HG02943 (cell line): ENCODE data around the gene ZNF226.
"Not testable (repeated sequence)": the region's sequence is repeated elsewhere in the genome, so short reads cannot be mapped to it uniquely, and the experiment has no call there.

Experiments
- ATAC-seq: cut with Tn5 transposase; IDR thresholded peaks from one replicate; pipeline ENCODE4 v1.9.1; 2021; ENCODE audit warnings: mild to moderate bottlenecking, low read depth, moderate library complexity; ENCODE audit not compliant: unreplicated experiment

The ZNF226 gene

DNA sequence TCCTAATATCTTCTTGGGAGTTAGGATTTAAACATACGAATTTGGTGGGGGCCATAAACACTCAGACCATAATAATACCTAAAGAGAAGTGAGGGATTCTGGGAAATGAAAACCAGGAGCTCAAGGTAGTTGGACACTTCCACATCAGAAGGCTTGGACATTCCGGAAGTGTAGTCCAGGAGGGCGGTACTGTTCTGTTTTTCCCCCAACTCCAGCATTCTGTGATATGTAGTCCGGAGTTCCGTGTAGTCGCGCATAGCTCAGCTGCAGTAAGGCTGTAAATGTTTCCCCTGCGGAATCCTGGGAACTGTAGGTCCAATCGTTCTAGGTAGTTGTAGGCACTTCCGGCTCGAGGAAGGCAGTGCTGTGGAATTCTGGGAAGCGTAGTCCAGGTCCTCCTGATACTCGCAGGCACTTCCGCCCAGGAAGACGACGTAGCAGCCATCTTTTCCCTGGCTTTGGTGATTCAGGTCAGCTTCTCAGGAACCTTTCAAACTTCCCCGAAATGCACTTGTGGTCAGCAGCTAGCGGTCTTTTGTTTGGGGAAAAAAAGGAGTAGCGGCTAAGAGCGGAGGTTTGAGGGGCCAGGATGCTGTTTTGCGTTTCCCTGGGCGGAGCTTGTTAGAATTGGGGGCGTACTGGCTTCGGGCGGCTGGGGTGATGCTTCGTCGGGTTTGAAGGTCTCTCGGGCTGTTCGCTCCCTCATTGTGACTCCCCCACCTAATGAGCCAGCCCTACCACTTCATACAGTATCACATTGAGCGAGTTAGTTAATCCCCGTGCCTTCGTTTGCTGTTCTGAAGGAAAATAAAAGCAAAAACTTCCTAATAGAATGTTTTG, at the start of gene ZNF226:
ZNF226 (plus strand) TSS at position 428 of the 840 bp plus-strand sequence. CDS start 4,981 bp downstream, outside the sequence.
- ATAC-seq: peak; percentile 80

DNA sequence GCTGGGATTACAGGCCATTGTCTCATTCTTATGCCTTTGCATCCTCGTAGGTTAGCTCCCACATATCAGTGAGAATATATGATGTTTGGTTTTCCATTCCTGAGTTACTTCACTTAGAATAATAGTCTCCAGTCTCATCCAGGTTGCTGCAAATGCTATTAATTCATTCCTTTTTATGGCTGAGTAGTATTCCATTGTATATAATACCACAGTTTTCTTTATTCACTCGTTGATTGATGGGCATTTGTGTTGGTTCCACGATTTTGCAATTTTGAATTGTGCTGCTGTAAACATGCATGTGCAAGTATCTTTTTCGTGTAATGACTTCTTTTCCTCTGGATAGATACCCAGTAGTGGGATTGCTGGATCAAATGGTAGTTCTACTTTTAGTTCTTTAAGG, 43.7 kb upstream of the ZNF226 start:
- ATAC-seq: not testable (repeated sequence)

DNA sequence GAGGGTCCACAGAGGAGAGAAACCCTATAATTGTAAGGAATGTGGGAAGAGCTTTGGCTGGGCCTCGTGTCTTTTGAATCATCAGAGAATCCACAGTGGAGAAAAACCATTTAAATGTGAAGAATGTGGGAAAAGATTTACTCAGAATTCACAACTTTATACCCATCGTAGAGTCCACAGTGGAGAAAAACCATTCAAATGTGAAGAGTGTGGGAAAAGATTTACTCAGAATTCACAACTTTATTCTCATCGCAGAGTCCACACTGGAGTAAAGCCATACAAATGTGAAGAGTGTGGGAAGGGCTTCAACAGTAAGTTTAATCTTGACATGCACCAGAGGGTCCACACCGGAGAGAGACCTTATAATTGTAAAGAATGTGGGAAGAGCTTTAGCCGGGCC, 32.9 kb upstream of the ZNF226 start:
- ATAC-seq: no peak

DNA sequence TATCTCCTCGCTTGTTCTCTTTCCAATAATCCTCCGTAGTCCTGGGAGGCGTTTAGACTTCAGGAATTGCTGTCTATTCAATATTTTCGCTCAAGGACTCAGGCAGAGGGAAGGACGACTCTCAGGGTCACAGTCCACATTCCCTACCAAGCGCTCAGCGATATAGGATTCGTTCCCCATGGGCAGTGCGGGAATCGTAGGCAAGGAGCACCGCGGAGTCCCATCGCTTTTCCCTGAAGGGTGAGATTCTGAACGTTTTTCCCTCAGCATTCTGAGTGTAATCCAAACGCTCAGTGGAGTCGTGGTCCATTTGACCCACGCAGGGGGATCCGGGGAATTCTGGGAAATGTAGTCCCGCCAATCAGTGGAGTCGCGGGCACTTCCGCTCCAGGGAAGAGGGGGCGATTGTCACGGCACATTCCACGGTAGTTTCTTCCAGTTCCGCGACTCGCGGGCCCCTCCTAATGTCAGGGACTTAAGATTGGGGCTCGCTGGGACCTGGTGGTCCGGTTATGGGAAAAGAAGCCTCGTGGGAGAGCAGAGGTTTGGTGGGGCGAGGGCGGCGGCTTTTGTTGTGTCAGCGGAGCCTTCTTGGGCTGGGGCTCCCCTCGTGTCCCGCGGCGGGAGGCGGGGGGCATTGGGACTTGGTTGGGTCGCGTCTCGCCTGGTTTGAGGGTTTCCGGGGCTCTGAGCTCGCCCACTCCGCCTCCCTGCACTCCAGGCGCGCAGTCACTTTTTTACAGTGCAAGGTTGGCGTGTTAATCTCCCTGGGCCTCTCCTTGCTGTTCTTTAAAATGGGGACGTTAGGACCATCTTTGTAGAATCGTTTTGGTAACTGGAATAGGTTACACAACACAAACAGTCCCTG, 23.5 kb upstream of the ZNF226 start, which contains the start of gene ZNF234:
ZNF234 (plus strand) TSS at position 364 of the 868 bp plus-strand sequence. CDS start 3,079 bp downstream, outside the sequence.
- no peak for ATAC-seq

DNA sequence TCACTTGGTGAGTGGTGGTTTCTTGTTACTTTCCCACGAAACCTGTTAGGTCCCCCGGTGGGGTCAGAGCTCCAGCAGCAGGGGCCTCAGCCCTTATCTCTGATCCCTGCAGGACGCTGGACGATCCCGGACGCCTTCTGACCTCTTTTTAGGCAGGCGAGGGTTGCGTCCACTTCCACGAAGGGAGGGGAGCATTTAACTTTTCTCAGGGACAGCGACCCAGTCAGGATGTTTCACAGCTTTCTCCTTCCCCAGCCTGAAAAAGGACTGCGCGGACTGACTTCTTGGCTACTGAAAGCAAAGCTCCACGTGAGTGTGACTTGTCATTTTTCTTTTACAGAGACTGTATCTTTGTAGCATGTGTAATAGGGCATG, 22.9 kb upstream of the ZNF226 start:
- no peak for ATAC-seq

DNA sequence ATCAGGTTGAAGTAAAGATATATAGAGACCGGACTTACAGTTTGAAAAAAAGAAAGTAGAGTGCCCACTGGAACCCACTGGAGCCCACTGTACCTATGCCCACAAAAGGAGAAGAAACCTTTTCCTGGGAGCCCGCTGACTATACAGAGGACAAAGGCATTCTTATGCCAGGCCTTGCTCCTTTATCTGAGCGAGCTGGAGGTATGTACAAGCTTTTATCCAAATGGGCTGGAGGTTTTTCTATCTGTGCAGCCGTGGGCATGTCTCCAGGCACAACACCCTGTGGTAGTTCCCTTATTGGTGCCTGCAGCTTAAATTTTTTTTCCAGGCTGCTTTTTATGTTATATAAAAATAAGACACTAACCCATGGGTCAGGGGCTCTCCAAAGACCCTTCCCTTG, 15.1 kb upstream of the ZNF226 start:
- no peak for ATAC-seq

DNA sequence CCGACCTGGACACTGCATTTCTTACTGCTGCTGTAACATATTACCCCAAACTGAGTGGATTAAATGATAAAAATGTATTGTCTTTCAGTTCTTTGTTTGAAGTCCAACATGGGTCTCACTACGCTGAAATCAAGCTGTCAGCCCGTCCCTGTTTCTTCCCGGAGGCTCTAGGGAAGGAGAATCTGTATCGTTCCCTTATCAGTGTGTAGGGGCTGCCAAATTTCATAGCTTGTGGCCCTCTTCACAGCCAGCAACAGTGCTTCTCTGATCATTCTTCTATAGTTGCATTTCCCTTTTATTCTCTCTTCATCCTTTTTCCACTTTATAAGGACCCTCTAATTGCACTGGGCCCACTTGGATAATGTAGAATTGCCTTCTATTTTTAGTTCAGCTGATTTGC, 13.4 kb upstream of the ZNF226 start:
- ATAC-seq: no peak

DNA sequence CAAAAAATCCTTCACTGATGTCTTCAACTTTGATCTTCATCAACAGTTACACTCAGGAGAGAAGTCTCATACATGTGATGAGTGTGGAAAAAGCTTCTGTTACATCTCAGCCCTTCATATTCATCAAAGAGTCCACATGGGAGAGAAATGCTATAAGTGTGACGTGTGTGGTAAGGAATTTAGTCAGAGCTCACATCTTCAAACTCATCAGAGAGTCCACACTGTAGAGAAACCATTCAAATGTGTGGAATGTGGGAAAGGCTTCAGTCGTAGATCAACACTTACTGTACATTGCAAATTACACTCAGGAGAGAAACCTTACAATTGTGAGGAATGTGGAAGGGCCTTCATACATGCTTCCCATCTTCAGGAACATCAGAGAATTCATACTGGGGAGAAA, 8.4 kb upstream of the ZNF226 start:
- no peak for ATAC-seq

DNA sequence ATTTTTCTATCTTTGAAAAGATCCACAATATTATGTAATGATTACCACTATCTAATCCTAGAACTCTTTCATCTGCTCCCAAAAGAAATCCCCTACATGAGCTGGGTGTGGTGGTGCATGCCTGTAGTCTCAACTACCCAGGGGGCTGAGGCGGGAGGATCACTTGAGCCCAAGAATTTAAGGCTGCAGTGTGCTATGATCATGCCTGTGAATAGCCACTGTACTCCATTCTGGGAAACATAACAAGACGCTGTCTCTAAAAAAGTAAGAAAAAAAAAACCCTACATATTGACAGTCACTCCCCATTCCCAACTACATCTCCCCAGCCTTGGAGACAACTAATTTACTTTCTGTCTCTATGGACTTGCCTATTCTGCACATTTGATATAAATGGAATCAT, 1.1 kb upstream of the ZNF226 start:
- ATAC-seq: no peak

DNA sequence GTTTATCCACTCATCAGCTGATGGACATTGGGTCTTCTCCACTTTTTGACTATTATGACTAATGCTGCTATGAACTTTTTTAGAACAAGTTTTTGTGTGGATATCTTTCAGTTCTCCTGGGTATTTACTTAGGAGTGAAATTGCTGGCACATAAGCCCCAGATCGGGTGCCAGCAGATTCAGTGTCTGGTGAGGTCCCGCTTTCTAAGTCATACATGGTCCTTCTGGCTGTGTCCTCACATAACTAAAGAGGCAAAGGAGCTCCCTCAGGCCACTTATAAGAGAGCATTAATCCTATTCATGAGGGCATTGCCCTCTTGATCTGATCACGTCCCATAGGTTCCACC, 600 bp upstream of the ZNF226 start:
- no peak for ATAC-seq

DNA sequence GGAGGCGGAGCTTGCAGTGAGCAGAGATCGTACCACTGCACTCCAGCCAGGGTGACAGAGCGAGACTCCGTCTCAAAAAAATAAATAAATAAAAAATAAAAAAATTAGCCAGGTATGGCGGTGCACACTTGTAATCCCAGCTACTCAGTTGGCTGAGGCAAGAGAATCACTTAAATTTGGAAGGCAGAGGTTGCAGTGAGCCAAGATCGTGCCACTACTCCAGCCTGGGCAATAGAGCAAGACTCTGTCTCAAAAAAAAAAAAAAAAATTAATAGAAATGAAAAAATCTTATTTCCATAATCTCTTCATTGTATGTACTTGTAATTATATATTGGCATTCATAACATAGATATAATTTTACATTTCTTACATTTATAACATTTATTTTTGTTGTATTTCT, 5.8 kb downstream of the ZNF226 start:
- ATAC-seq: not testable (repeated sequence)

DNA sequence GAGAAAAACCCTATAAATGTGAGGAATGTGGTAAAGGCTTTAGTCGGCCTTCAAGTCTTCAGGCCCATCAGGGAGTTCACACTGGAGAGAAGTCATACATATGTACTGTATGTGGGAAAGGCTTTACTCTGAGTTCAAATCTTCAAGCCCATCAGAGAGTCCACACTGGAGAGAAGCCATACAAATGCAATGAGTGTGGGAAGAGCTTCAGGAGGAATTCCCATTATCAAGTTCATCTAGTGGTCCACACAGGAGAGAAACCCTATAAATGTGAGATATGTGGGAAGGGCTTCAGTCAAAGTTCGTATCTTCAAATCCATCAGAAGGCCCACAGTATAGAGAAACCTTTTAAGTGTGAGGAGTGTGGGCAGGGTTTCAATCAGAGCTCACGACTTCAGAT, 11.7 kb downstream of the ZNF226 start:
- ATAC-seq: no peak

DNA sequence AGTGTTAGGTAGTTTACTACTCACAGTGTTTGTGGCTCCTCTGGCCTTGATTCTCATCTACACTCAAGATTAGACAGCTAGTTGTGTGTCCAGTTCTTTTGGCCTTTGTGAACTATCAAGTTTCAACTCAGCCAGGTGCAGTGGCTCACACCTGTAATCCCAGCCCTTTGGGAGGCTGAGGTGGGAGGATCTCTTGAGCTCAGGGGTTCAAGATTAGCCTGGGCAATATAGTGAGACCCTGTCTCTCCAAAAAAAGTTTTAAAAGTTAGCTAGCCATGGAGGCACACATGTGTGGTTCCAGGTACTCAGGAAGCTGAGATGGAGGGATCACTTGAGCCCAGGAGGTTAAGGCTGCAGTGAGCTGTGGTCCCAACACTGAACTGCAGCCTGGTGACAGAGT, 16.1 kb downstream of the ZNF226 start:
- no peak for ATAC-seq

DNA sequence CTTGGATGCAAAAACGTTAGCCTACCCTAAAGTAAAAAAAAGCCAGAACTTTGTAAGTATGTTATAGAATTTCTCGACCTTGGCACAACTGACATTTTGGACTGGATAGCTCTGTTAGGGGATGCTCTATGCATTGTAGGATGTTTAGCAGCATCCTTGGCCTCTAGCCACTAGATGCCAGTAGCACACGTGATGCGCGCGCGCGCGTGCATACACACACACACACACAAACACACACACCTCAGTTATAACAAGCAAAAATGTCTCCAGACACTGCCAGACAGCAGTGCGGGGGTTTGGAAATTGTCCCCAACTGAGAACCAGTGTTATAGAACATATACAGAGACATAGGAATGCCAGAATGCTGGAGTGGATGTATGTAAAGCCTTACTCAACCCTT, 17.2 kb downstream of the ZNF226 start:
- no peak for ATAC-seq

DNA sequence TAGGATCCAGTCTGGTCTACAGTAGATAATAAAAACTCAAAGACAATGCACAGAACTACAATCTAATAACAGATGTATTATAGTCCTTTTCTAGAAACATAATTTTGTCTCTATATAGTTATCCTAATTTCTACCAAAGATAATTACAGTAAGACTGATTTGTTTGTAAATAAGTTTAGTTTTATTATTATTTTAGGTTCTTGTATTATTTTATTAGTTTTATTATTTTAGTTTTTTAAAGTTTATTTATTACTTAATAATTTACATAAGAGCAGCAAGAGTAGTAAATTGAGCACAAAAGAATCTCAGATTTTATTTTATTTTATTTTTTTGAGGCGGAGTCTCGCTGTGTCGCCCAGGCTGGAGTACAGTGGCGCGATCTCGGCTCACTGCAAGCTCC, 25.1 kb downstream of the ZNF226 start:
- ATAC-seq: no peak

DNA sequence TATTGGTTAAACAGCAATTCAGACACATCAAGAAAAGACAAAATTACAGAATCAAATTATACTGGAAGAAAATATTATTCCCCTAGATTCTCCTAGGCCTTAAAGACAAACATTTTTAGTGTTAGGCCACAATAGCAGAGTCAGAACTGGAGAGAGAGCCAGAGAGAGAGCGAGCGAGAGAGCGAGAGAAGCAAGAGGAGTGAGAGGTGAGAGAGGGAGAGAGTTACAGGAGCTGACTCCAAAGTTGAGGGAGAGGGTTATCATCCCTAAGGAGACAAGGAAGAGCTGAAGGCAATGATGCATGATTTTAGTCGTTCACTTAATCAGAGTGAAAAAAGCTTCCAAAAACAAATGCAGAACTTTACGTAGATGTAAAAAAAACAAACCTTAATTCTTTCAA, 27.2 kb downstream of the ZNF226 start:
- no peak for ATAC-seq

DNA sequence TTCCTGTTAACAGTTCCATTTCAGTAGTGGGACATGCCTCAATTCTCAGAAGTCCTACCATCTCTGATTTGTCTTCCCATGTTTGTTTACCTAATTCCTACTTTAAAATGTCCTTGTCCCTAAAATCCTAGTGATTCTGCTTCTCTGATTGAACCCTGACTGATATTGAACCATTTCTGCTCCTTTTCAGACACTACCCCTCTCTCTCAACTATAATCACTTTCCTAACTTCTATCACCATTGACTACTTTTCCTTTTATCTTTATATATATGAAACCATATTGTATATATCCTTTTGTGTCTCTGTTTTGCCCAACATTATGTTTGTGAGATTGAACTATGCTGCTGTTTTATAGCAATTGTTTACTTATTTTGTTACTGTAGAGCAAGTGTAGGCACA, 31.9 kb downstream of the ZNF226 start:
- no peak for ATAC-seq

DNA sequence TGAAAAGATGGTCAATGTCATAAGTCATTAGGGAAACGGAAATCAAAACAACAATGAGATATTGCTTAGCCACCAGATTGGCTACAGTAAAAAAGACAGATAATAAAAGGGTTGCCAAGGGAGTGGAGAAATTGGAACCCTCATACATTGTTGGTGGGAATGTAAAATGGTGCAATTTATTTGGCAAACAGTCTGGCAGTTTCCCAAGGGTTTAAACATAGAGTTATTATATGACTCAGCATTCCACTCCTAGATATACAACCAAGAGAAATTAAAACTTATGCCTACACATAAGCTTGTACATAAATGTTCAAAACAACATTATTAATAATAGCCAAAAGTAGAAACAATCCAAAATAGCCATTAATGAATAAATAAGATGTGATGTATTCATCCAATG, 37.6 kb downstream of the ZNF226 start:
- no peak for ATAC-seq

DNA sequence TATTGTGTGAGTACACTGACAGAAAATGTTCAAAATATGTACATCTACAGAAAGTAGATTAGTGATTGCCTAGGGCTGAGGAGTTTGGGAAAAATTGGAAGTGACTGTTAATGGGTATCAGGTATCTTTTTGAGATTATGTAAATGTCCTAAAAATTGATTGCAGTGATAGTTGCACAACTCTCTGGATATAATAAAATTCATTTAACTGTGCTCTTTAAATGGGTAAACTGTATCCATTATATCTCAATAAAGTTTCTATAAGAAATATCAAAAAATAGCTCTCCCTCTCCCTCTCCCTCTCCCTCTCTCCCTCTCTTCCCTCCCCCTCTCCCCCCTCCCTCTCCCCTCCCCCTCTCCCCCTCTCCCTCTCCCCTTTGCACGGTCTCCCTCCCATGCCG, 38.1 kb downstream of the ZNF226 start:
- ATAC-seq: no peak

DNA sequence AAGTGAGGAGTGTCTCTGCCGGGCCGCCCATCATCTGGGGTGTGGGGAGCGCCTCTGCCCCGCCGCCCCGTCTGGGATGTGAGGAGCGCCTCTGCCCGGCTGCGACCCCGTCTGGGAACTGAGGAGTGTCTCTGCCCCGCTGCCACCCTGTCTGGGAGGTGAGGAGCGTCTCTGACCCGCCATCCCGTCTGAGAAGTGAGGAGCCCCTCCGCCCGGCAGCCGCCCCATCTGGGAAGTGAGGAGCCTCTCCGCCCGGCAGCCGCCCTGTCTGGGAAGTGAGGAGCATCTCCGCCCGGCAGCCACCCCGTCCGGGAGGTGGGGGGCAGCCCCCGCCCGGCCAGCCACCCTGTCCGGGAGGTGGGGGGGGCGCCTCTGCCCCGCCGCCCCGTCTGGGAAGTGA, 39.0 kb downstream of the ZNF226 start:
- ATAC-seq: not testable (repeated sequence)

DNA sequence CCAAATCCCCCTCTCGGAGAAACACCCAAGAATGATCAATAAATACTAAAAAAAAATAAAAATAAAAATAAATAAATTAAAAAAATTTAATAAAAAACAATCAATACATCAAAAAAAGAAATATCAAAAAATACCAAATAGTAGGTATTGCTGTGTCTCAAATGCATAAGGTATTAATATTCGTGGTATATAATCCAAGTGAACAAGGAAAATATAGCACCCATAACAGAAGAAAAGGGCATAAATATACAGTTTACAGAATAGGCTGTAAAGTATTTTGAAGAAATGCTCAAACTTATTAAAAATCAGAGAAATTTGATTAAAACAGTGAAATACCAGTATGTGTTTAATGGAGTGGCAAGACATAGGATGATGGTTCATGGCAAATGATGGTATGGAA, 39.9 kb downstream of the ZNF226 start:
- no peak for ATAC-seq
